GM20000 (cell line): ENCODE results near the gene FARS2.

Source experiments
- DNase-seq: peaks from one replicate; pipeline ENCODE4 v3.0.0; 2012; ENCODE audit warnings: low spot score
- CTCF ChIP-seq: IDR thresholded peaks from 2 replicates; pipeline ENCODE4 v1.5.1; 2012; ENCODE audit warnings: mild to moderate bottlenecking, control low read depth; ENCODE audit errors: extremely low read depth, missing control alignments

The FARS2 gene

GRCh38 chr6:5481750-5482149 is 220.4 kb downstream of the FARS2 start:
- no peak for TF ChIP-seq CTCF
- DNase-seq: no peak

GRCh38 chr6:5482619-5483018 is 221.3 kb downstream of the FARS2 start:
- TF ChIP-seq CTCF: no peak
- DNase-seq: no peak

GRCh38 chr6:5484692-5485091 is 223.4 kb downstream of the FARS2 start:
- DNase-seq: no peak
- TF ChIP-seq CTCF: no peak

GRCh38 chr6:5486214-5486613 is 224.9 kb downstream of the FARS2 start:
- no peak for TF ChIP-seq CTCF
- peak; percentile 41 for DNase-seq

GRCh38 chr6:5490501-5491069 is 229.3 kb downstream of the FARS2 start:
- DNase-seq: no peak
- TF ChIP-seq CTCF: no peak

GRCh38 chr6:5492356-5492755 is 231.0 kb downstream of the FARS2 start:
- no peak for DNase-seq
- TF ChIP-seq CTCF: no peak

GRCh38 chr6:5493806-5494205 is 232.5 kb downstream of the FARS2 start:
- no peak for DNase-seq
- no peak for TF ChIP-seq CTCF
